Measurements from ENCODE around the gene OR2A5. TPM values are rescaled to one million over a fixed set of nuclear protein-coding genes. Genes with fewer than 3 reads are reported as not detected.
"Not testable (repeated sequence)": the region's sequence is repeated elsewhere in the genome, so short reads cannot be mapped to it uniquely, and the experiment has no call there.

The OR2A5 gene
- total RNA-seq: not detected
- long read RNA-seq, donor 1: 0 reads
- long read RNA-seq, donor 2: 0 reads

DNA sequence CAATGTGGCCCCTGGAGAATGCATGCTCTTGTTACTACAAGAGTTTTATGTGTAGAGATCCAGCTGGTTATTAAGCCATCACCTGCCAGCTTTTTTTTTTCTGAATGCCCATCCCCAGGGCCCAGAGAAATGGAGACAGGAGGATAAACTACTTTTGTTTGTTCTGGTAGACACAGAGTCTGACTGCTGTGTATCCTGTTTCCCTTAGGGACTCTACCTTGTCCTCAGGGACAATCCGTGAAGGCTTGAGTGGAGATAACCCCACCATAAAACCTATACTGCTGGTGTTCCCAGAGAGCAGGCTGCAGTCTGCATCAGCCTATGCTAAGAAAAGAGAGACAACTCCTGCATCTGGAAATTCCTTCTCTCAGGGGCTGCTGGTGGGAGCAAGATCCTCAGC, at the start of gene OR2A5:
OR2A5 (plus strand) TSS at position 301 of the 400 bp plus-strand sequence. CDS start 1,454 bp downstream, outside the sequence.
- no peak for DNase-seq (ENCODE audit: low spot score)
- intact Hi-C loops (cut with DNase I): no loop called here

- no peak for DNase-seq (ENCODE audit: low spot score)
- intact Hi-C loops (cut with DNase I): no loop called here
These were observed 48.7 kb upstream of the OR2A5 start, which contains the start of gene OR6B1 for GRCh38 chr7:144000020-144000419. TSS of gene OR6B1 (plus strand) at chr7:144000320. CDS start at chr7:144003997, 3,677 bp downstream.

- DNase-seq (ENCODE audit: low spot score): no peak
- intact Hi-C loops (cut with DNase I): no loop called here
These were observed 47.2 kb upstream of the OR2A5 start for GRCh38 chr7:144001543-144001942.

GRCh38 chr7:144004703-144005102, 44.0 kb upstream of the OR2A5 start:
- DNase-seq (ENCODE audit: low spot score): no peak
- intact Hi-C loops (cut with DNase I): no loop called here

DNA sequence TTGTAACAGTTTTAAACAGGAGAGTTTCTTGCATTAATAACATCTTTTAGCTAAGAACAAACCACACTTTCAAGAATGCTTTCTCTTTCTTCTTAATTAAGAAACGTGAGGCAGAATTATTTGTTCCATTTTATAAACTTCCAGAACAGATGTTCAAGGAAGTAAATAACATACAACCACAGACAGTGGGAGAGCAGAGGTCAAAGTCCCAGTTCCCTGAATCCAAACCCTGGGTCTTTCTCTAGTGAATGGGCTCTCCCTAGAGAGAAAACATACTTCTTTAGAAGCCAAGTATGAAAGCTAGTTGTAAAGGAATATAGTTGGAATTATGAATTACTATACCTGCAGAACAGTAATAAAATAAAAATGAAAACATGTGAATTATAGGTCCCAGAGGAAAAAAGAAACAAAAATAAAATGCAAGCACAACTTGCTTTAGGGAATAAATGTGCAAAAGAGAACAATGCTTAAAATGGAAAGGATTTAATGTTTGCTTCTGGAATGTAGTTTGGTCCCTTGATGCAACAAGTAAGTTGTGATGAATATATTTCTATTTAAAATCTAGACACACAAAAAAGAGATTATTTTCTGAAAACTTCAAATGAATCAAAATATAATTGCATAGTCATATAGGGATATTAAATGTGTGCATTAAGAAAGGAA, 42.6 kb upstream of the OR2A5 start:
- intact Hi-C loops (cut with DNase I): no loop called here
- DNase-seq (ENCODE audit: low spot score): no peak

DNA sequence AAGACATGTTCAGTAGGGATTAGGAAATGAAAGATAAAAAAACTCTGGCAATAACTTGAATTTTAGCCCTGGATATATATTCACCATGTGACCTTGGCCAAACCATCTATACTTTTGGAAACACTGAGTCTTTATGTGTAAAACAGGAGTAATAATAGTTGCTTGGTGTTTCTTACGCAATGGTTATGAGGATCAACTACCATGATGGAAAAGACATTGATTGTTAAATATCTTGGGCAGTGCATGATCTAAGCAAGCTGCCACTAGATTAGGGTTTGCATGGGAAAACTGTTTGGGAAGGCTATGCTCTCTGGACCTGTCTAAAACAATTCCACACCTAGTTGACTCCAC, 42.1 kb upstream of the OR2A5 start:
- DNase-seq (ENCODE audit: low spot score): no peak
- intact Hi-C loops (cut with DNase I): no loop called here

- intact Hi-C loops (cut with DNase I): no loop called here
- DNase-seq (ENCODE audit: low spot score): no peak
These were observed 39.4 kb upstream of the OR2A5 start for GRCh38 chr7:144009361-144009760.

GRCh38 chr7:144010061-144010460, 38.7 kb upstream of the OR2A5 start:
- DNase-seq (ENCODE audit: low spot score); intact Hi-C loops (cut with DNase I): not testable (repeated sequence)

GRCh38 chr7:144010821-144011220, 37.9 kb upstream of the OR2A5 start:
- intact Hi-C loops (cut with DNase I); DNase-seq (ENCODE audit: low spot score): not testable (repeated sequence)

- intact Hi-C loops (cut with DNase I): no loop called here
- no peak for DNase-seq (ENCODE audit: low spot score)
These were observed 37.1 kb upstream of the OR2A5 start for GRCh38 chr7:144011458-144012230.

- DNase-seq (ENCODE audit: low spot score): no peak
- intact Hi-C loops (cut with DNase I): no loop called here
These were observed 30.7 kb upstream of the OR2A5 start for GRCh38 chr7:144018065-144018464.

GRCh38 chr7:144019457-144019856, 29.3 kb upstream of the OR2A5 start:
- intact Hi-C loops (cut with DNase I): no loop called here
- DNase-seq (ENCODE audit: low spot score): no peak

DNA sequence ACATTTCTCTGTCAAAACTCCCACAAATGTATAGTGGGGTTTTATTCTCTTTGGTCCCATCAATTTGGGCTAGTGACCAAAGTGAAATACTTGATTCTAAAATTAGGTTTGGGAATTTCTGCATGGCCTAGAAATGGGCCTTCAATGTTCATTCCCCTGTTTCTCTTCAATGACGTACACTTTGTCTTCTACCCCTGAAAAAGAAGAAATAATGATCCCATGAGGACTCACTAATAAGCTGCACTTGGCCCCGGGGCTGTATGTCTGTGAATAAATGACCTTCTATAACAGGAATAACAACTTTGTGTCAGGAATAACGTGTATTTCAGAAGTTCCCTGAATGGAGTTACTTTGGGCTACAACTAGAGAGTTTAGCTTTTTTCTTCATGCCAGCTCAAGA, 28.4 kb upstream of the OR2A5 start:
- intact Hi-C loops (cut with DNase I): no loop called here
- DNase-seq (ENCODE audit: low spot score): no peak

DNA sequence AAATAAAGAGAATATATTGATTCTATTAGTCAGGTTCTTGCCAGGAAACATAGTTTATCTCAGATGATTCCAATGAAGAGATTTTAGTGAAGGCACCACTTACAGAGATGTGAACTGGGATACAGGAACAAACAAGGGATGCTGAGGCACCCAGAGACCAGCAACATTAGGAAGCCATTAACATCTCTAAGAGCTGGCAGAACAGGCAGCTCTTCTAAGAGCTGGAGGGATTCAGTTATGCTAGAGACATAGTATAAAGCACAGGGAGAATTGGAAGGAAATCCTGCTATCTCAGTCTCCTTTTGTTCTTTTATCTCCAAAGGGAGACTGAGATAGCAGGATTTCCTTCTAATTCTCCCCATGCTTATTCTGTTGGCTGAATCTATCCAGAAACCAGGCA, 26.6 kb upstream of the OR2A5 start:
- intact Hi-C loops (cut with DNase I): no loop called here
- no peak for DNase-seq (ENCODE audit: low spot score)

- no peak for DNase-seq (ENCODE audit: low spot score)
- intact Hi-C loops (cut with DNase I): no loop called here
These were observed 25.4 kb upstream of the OR2A5 start for GRCh38 chr7:144023171-144023827.

DNA sequence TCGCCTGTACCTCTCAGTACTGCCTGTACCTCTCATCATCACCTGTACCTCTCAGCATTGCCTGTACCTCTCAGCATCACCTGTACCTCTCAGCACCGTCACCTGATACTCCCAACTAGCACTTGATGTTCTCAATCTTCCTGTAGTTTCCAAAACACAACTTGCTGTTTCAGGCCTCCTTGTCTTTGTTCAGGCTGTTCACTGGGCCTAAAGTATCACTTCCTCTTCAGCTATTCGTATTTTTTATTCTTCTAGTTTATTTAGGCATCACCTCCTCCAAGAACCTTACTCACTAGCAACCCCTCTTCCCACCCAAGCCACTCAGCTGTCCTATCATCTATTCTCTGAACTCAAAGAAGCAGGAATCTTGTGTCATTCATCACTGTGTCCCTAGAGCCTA, 24.5 kb upstream of the OR2A5 start:
- DNase-seq (ENCODE audit: low spot score): no peak
- intact Hi-C loops (cut with DNase I): no loop called here

DNA sequence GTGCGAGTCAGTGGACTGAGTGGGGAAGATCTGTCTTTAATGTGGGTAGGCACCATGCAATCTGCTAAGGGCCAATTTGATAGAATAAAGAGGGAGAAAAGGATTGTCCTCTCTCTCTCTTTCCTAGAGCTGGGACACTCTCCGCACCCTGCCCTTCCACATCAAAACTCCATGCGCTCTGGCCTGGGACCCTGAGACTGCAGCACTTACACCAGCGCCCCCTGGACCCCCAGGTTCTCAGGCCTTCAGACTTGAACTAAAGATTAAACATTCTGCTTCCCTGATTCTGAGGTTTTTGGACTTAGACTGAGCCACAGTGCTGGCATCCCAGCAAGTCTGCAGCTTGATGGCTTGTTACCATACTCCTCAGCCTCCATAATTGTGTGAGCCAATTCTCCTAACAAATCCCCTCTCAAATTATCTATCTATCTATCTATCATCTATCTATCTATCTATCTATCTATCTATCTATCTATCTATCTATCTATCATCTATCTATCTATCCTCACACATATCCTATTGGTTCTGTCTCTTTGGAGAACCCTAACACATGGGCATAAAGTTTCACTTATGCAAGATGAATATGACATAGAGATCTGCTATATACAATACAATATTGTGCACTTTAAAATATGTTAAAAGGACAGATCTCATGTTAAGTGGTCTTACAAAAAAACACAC, 22.4 kb upstream of the OR2A5 start:
- intact Hi-C loops (cut with DNase I): no loop called here

DNA sequence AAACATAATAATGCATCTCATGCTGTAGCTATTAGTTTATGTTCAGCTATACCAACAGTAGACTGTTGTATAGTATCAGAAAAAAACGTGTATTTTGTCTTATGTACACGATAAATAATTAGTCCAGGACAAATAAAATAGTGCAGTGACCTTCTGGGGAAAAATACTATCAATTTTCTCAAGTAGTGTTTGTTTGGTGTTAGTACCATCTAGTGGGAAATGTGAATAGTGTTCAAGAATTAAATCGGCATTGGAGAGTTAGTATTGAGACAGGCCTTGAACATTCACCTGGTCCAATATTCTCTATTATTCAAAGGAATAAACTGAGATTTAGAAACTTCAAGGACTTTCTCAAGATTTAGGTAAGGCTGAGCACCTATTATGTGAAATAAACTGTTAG, 21.7 kb upstream of the OR2A5 start:
- intact Hi-C loops (cut with DNase I): no loop called here
- DNase-seq (ENCODE audit: low spot score): no peak

More for the DNA sequence above, 22.4 kb upstream of the OR2A5 start:
- DNase-seq (ENCODE audit: low spot score): no peak

DNA sequence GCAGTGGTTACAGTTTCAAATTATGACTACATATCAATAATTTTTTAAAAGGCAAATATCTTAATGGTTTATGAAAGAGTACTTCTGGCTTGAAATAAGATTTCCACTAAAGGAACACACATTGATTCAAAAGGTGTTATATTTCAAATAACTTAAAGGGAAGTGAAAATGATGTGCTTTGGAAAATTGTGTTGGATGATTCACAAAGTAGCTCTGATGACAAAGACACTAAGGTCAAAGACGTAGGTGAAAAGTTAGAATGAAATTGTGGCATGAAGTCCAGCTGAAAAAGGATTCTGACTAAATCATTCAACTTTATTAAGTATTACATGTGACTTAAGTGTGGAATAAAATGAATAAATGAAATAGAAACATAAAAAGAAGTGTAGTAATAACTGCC, 20.8 kb upstream of the OR2A5 start:
- intact Hi-C loops (cut with DNase I): no loop called here
- no peak for DNase-seq (ENCODE audit: low spot score)

GRCh38 chr7:144028547-144028946, 20.2 kb upstream of the OR2A5 start:
- no peak for DNase-seq (ENCODE audit: low spot score)
- intact Hi-C loops (cut with DNase I): no loop called here
